SK-N-MC (cell line): ENCODE results near the gene P2RY12.

Experiments used
- EZH2 ChIP-seq: fragments of 200-600 bp; sonication (generic); IDR thresholded peaks from one replicate; pipeline ENCODE4 v1.6.1; 2017; ENCODE audit warnings: antibody characterized with exemption
- POLR2AphosphoS5 ChIP-seq: IDR thresholded peaks from 2 replicates; pipeline ENCODE4 v1.6.1; 2012; ENCODE audit warnings: mild to moderate bottlenecking, low read depth, low read length, borderline replicate concordance

DNA sequence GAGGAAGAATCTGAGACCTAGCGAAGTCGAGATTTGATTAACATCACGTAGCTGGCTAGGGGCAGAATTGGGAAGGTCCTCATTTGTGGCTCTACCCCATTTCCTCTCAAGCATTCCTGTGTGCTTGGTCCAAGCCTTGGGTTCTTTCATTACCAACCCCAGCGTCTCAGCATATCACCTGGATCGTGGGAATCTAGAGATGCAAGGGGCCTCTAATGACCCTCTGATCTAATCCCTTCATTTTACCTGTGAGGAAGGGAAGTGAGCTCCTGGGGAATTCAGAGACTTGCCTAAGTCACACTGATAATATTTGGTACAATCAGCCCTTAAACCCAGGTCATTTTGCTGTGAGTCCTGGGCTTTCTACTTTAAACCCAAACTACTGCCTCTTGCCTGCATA, 70.0 kb downstream of the P2RY12 start:
- TF ChIP-seq POLR2AphosphoS5 = no peak
- TF ChIP-seq EZH2 = no peak
